CD14-positive monocyte (primary cell): ENCODE measurements around the gene INPP1. TPM values are rescaled to one million over a fixed set of nuclear protein-coding genes. Genes with fewer than 3 reads are reported as not detected.

Experiments used
- DNase-seq, 3 donors: peaks; one replicate each; pipeline ENCODE4 v3.0.0-alpha.2; 2011 to 2022
- H2AFZ ChIP-seq: 2 replicates; pipeline ENCODE4 v1.6.0; 2012; ENCODE audit warnings: mild to moderate bottlenecking, low read depth, low read length, inconsistent platforms; ENCODE audit not compliant: insufficient read depth, poor library complexity, severe bottlenecking
- H3K27ac ChIP-seq, 2 donors: 1 replicate in 1 of 2; 2 replicates in 1 of 2; pipeline ENCODE4 v1.5.1; 2012 to 2013; ENCODE audit warnings: low read length in 2 of 2, control low read depth in 1 of 2, inconsistent platforms in 1 of 2, low read depth in 1 of 2, mild to moderate bottlenecking in 1 of 2
- H3K27me3 ChIP-seq, 2 donors: one replicate each; pipeline versions ENCODE4 v1.6.0 to v1.6.1; 2011 to 2013; ENCODE audit warnings: low read length in 2 of 2; ENCODE audit not compliant: control insufficient read depth in 2 of 2, insufficient read depth in 2 of 2
- H3K36me3 ChIP-seq, 2 donors: replicated peaks in 1 of 2; 1 replicate in 1 of 2; 2 replicates in 1 of 2; pipeline versions ENCODE4 v1.5.1 to v1.6.1; 2012 to 2013; ENCODE audit warnings: low read length in 2 of 2, control low read depth in 1 of 2, inconsistent platforms in 1 of 2, mild to moderate bottlenecking in 1 of 2; ENCODE audit not compliant: insufficient read depth in 2 of 2, control insufficient read depth in 1 of 2
- H3K4me1 ChIP-seq, 2 donors: 1 replicate in 1 of 2; 2 replicates in 1 of 2; pipeline versions ENCODE4 v1.5.1 to v1.6.1; 2012 to 2013; ENCODE audit warnings: low read length in 2 of 2, control low read depth in 1 of 2, inconsistent platforms in 1 of 2, mild to moderate bottlenecking in 1 of 2, moderate library complexity in 1 of 2; ENCODE audit not compliant: insufficient read depth in 2 of 2, control insufficient read depth in 1 of 2
- H3K4me2 ChIP-seq: replicated peaks from 2 replicates; pipeline ENCODE3; 2012; ENCODE audit warnings: low read length, moderate library complexity, mild to moderate bottlenecking; ENCODE audit not compliant: poor library complexity, severe bottlenecking; ENCODE audit errors: extremely low read depth
- H3K4me3 ChIP-seq, 3 experiments: fragments of 200-600 bp in 1 of 3; sonication (generic) in 1 of 3; replicated peaks in 1 of 3; 1 replicate in 2 of 3; 2 replicates in 1 of 3; pipeline ENCODE4 v1.5.1; 2011 to 2013; ENCODE audit warnings: low read length in 3 of 3, mild to moderate bottlenecking in 3 of 3, control low read depth in 2 of 3, low read depth in 2 of 3, inconsistent platforms in 1 of 3, moderate library complexity in 1 of 3
- H3K79me2 ChIP-seq: 2 replicates; pipeline ENCODE4 v1.6.0; 2012; ENCODE audit warnings: mild to moderate bottlenecking, control low read depth, inconsistent platforms, low read length, moderate library complexity; ENCODE audit not compliant: insufficient read depth
- H3K9ac ChIP-seq: 2 replicates; pipeline ENCODE4 v1.6.0; 2017; ENCODE audit warnings: low read length, mild to moderate bottlenecking; ENCODE audit not compliant: insufficient read depth, poor library complexity, severe bottlenecking
- H3K9me3 ChIP-seq, 2 donors: replicated peaks in 1 of 2; 1 replicate in 1 of 2; 2 replicates in 1 of 2; pipeline versions ENCODE4 v1.5.1 to v1.6.1; 2012 to 2013; ENCODE audit warnings: low read length in 2 of 2, control low read depth in 1 of 2; ENCODE audit not compliant: control insufficient read depth in 1 of 2, insufficient read depth in 1 of 2
- H4K20me1 ChIP-seq: 2 replicates; pipeline ENCODE4 v1.6.0; 2012; ENCODE audit warnings: mild to moderate bottlenecking, low read length, control low read depth, moderate library complexity; ENCODE audit not compliant: insufficient read depth
- H3K27ac Mint-ChIP-seq, 7 donors: one replicate each; pipeline ENCODE4 v1.8.0; 2020; ENCODE audit warnings: mild to moderate bottlenecking in 7 of 7, mixed read lengths in 7 of 7, moderate library complexity in 6 of 7, inconsistent platforms in 2 of 7
- H3K27me3 Mint-ChIP-seq, 3 donors: one replicate each; pipeline ENCODE4 v1.8.0; 2021 to 2022; ENCODE audit warnings: low read depth in 3 of 3, mild to moderate bottlenecking in 3 of 3, mixed read lengths in 3 of 3, moderate library complexity in 3 of 3, inconsistent platforms in 1 of 3
- H3K36me3 Mint-ChIP-seq, 2 donors: one replicate each; pipeline ENCODE4 v1.8.0; 2020; ENCODE audit warnings: mixed read lengths in 2 of 2, inconsistent platforms in 1 of 2, mild to moderate bottlenecking in 1 of 2
- H3K4me1 Mint-ChIP-seq: one replicate; pipeline ENCODE4 v1.8.0; 2020; ENCODE audit warnings: mild to moderate bottlenecking, mixed read lengths
- H3K4me3 Mint-ChIP-seq, 2 donors: one replicate each; pipeline ENCODE4 v1.8.0; 2020; ENCODE audit warnings: mild to moderate bottlenecking in 2 of 2, mixed read lengths in 2 of 2, moderate library complexity in 1 of 2
- H3K9me3 Mint-ChIP-seq, 7 donors: one replicate each; pipeline ENCODE4 v1.8.0; 2020 to 2022; ENCODE audit warnings: mixed read lengths in 7 of 7, mild to moderate bottlenecking in 6 of 7, moderate library complexity in 6 of 7, inconsistent platforms in 2 of 7
- CTCF ChIP-seq: fragments of 200-600 bp; IDR thresholded peaks from one replicate; pipeline ENCODE4 v1.8.0; 2022; ENCODE audit warnings: antibody characterized with exemption, mild to moderate bottlenecking
- WGBS: methylation state at CpG from one replicate; pipeline ENCODE4 v1.1.5; 2013; ENCODE audit warnings: missing lambda C conversion rate; ENCODE audit not compliant: insufficient coverage; 5-methylcytosine and 5-hydroxymethylcytosine counted together
- intact Hi-C, 2 donors: fragments of 100-400 bp; cut with micrococcal nuclease; formaldehyde crosslinking; loops; one replicate each; pipeline versions ENCODE4 v1.15.0 to v1.15.1; 2023
- polyA plus RNA-seq, 3 donors: library from polyadenylated mRNA; depleted of rRNA in 1 of 3; unstranded in 2 of 3; stranded (reverse) in 1 of 3; fragments of 300-500 nt in 2 of 3; fragments of >200 nt in 1 of 3; fragmentation: Illumina TruSeq in 2 of 3; gene quantifications; 1 replicate in 2 of 3; 2 replicates in 1 of 3; pipeline ENCODE4 v1.2.3, GENCODE V29; 2012 to 2021

The INPP1 gene
- polyA plus RNA-seq, 3 donors: 8.9 to 17.8 (median 13.3) TPM

GRCh38 chr2:190361572-190361971 is 18.2 kb downstream of the INPP1 start:
- Mint-ChIP-seq H3K9me3 (no peaks in the 10 kb centered on the region), H3K27ac (no peak overlapping the region), H3K36me3 (peaks cover 31 to 34% of the 10 kb centered on the region in 2 donors), H3K4me3 (no peak overlapping the region), H3K27me3 (peaks cover 0 to 2% (median 0%) of the 10 kb centered on the region in 3 donors), H3K4me1 (peaks cover 12% of the 10 kb centered on the region)
- Histone ChIP-seq H3K9me3 (no peaks in the 10 kb centered on the region), H3K4me1 (peaks cover 0 to under 1% of the 10 kb centered on the region in 2 donors), H3K4me2 (no peak overlapping the region), H3K27me3 (no peaks in the 10 kb centered on the region), H3K27ac (no peak overlapping the region), H3K36me3 (peaks cover 28 to 65% of the 10 kb centered on the region in 2 donors), H3K9ac (no peak overlapping the region), H4K20me1 (no peaks in the 10 kb centered on the region), H2AFZ (no peak overlapping the region), H3K79me2 (no peaks in the 10 kb centered on the region), H3K4me3 (no peak overlapping the region)
- DNase-seq: no peak
- no peak for TF ChIP-seq CTCF
- intact Hi-C loops: no loop called here
- no CpG with 5 or more reads among the region's 2 CpGs for WGBS

DNA sequence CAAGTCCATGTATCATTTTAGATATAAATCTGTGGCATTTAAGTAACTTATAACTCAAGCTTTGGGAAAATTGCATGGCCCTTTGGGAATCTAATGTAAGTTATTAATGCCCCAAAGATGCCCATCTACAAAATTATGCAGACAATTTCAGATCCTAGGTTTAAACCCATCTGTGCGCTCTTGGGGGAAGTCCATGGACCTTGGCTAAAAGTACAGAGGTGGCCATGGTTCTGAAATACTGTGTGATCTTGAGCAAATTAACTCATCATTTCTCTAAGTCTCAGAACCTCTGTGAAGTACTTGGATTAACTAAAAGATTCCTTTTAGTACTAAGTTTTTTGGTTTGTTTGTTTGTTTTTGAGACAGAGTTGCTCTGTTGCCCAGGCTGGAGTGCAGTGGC is 19.5 kb downstream of the INPP1 start:
- no CpG with 5 or more reads among the region's 1 CpG for WGBS
- intact Hi-C loops: no loop called here
- H3K27ac ChIP-seq: no peak overlapping the region
- H3K36me3 ChIP-seq: peaks cover 32 to 79% of the 10 kb centered on the region in 2 donors
- Mint-ChIP-seq H3K9me3 (no peaks in the 10 kb centered on the region), H3K27me3 (peaks cover 0 to 2% (median 1%) of the 10 kb centered on the region in 3 donors), H3K36me3 (peaks cover 31 to 41% of the 10 kb centered on the region in 2 donors), H3K4me3 (no peak overlapping the region), H3K27ac (no peak overlapping the region), H3K4me1 (peaks cover 11% of the 10 kb centered on the region)
- H2AFZ ChIP-seq: no peak overlapping the region
- no peaks in the 10 kb centered on the region for H4K20me1 ChIP-seq
- H3K9me3 ChIP-seq: no peaks in the 10 kb centered on the region
- no peaks in the 10 kb centered on the region for H3K27me3 ChIP-seq
- H3K79me2 ChIP-seq: no peaks in the 10 kb centered on the region
- H3K4me1 ChIP-seq: no peaks in the 10 kb centered on the region
- DNase-seq: no peak
- H3K4me3 ChIP-seq: no peak overlapping the region
- H3K4me2 ChIP-seq: no peak overlapping the region
- no peak for TF ChIP-seq CTCF
- H3K9ac ChIP-seq: no peak overlapping the region
